SK-N-SH (cell line): ENCODE measurements around the gene GAB2.

Source experiments
- CTCF ChIP-seq: fragments of 200-600 bp; sonication (generic); IDR thresholded peaks from 2 replicates; pipeline ENCODE4 v1.6.1; 2017; ENCODE audit warnings: antibody characterized with exemption, mild to moderate bottlenecking, moderate library complexity
- IRF3 ChIP-seq: fragments of 150-350 bp; IDR thresholded peaks from 2 replicates; pipeline ENCODE4 v1.6.1; 2016; ENCODE audit warnings: mild to moderate bottlenecking, low read depth, low read length
- MAX ChIP-seq: IDR thresholded peaks from 2 replicates; pipeline ENCODE4 v1.4.0; 2012; ENCODE audit warnings: low read depth
- POLR2AphosphoS5 ChIP-seq: IDR thresholded peaks from 2 replicates; pipeline ENCODE4 v1.6.1; 2012; ENCODE audit warnings: low read depth, low read length
- RAD21 ChIP-seq: IDR thresholded peaks from 2 replicates; pipeline ENCODE4 v1.6.1; 2012; ENCODE audit warnings: mild to moderate bottlenecking, low read length
- REST ChIP-seq: IDR thresholded peaks from 2 replicates; pipeline ENCODE4 v1.6.1; 2012; ENCODE audit warnings: mild to moderate bottlenecking, low read depth, low read length, moderate library complexity
- RXRA ChIP-seq: IDR thresholded peaks from 2 replicates; pipeline ENCODE4 v1.4.0; 2012; ENCODE audit warnings: low read depth, mild to moderate bottlenecking, borderline replicate concordance
- SIN3A ChIP-seq: IDR thresholded peaks from 2 replicates; pipeline ENCODE4 v1.6.1; 2012; ENCODE audit warnings: low read depth, mild to moderate bottlenecking, low read length, moderate library complexity, borderline replicate concordance
- SMC3 ChIP-seq: IDR thresholded peaks from 2 replicates; pipeline ENCODE4 v1.6.1; 2012; ENCODE audit warnings: low read depth, low read length, improper control_type of control experiment
- USF1 ChIP-seq: IDR thresholded peaks from 2 replicates; pipeline ENCODE4 v1.4.0; 2012; ENCODE audit warnings: low read depth, borderline replicate concordance

GRCh38 chr11:78402847-78403246, 14.8 kb downstream of the GAB2 start:
- TF ChIP-seq POLR2AphosphoS5 (no peak), CTCF (no peak), MAX (no peak), SMC3 (no peak), REST (no peak), SIN3A (no peak), USF1 (no peak), IRF3 (no peak), RXRA (no peak), RAD21 (no peak)
